BLaER1 treated with 17β-estradiol and CSF1 and Interleukin-3, amounts not matched to agents 10 nM and 100 nM (cell line): ENCODE data around the gene ITGA2B.
"Not testable (repeated sequence)": the region's sequence is repeated elsewhere in the genome, so short reads cannot be mapped to it uniquely, and the experiment has no call there.

Source experiments
- H3K27ac ChIP-seq, 11 experiments: shearing (Covaris generic); formaldehyde crosslinking; 2 replicates each; pipeline ENCODE4 v1.8.1; 2022
- H3K27me3 ChIP-seq, 11 experiments: shearing (Covaris generic); formaldehyde crosslinking; 2 replicates each; pipeline ENCODE4 v1.8.1; 2022
- H3K36me3 ChIP-seq, 11 experiments: shearing (Covaris generic); formaldehyde crosslinking; 2 replicates each; pipeline ENCODE4 v1.8.1; 2022
- H3K4me1 ChIP-seq, 10 experiments: shearing (Covaris generic); formaldehyde crosslinking; 2 replicates each; pipeline ENCODE4 v1.8.1; 2022
- H3K4me2 ChIP-seq, 11 experiments: shearing (Covaris generic); formaldehyde crosslinking; 2 replicates each; pipeline ENCODE4 v1.8.1; 2022
- H3K4me3 ChIP-seq, 10 experiments: shearing (Covaris generic); formaldehyde crosslinking; 2 replicates each; pipeline ENCODE4 v1.8.1; 2022
- H3K9ac ChIP-seq, 11 experiments: shearing (Covaris generic); formaldehyde crosslinking; 2 replicates each; pipeline ENCODE4 v1.8.1; 2022
- H3K9me3 ChIP-seq, 11 experiments: shearing (Covaris generic); formaldehyde crosslinking; replicated peaks in 1 of 11; 2 replicates each; pipeline ENCODE4 v1.8.1; 2022
- H4K20me1 ChIP-seq, 11 experiments: shearing (Covaris generic); formaldehyde crosslinking; 2 replicates each; pipeline ENCODE4 v1.8.1; 2022
- Cebpa-rat ChIP-seq, 11 experiments: shearing (Covaris generic); IDR thresholded peaks; 2 replicates each; pipeline ENCODE4 v1.8.1; 2022

Gene ITGA2B

DNA sequence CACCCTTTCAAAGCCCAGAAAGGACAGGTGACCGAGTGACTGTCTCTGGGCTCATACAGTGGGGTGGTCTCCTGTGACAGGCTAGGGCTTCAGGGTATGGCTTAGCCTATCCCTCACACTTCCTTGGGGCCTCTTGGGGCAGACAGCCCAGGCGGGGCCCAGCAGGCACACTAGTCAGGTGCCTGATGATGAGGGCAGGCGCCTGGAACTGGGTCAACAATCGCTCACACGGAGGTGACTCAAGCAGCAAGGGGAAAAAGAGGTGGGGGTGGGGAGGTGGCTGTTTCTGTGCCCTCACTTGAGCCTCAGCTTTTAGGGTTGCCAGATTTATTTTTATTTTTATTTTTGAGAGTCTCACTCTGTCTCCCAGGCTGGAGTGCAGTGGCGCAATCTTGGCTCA lies 50.7 kb downstream of the ITGA2B start:
- peak overlapping the region; percentile 6 to 70 (median 55); a peak in 18 of 22 replicates for H3K4me2 ChIP-seq
- H3K27ac ChIP-seq: peak overlapping the region in 2 of 11 experiments; percentile 39 to 46; a peak in 4 of 22 replicates
- TF ChIP-seq Cebpa-rat (IDR thresholded peaks at IDR 0.05): no peak
- H3K9ac ChIP-seq: peak overlapping the region in 3 of 11 experiments; percentile 2 to 37 (median 31); a peak in 3 of 22 replicates
- H4K20me1 ChIP-seq: no peaks in the 10 kb centered on the region
- peaks cover 9 to 65% (median 33%) of the 10 kb centered on the region in 10 experiments; a peak in 19 of 20 replicates for H3K4me1 ChIP-seq
- H3K9me3 ChIP-seq: peaks cover 0 to 7% (median 0%) of the 10 kb centered on the region in 11 experiments; a peak in 3 of 22 replicates
- no peak overlapping the region for H3K4me3 ChIP-seq
- no peaks in the 10 kb centered on the region for H3K36me3 ChIP-seq
- H3K27me3 ChIP-seq: no peaks in the 10 kb centered on the region

DNA sequence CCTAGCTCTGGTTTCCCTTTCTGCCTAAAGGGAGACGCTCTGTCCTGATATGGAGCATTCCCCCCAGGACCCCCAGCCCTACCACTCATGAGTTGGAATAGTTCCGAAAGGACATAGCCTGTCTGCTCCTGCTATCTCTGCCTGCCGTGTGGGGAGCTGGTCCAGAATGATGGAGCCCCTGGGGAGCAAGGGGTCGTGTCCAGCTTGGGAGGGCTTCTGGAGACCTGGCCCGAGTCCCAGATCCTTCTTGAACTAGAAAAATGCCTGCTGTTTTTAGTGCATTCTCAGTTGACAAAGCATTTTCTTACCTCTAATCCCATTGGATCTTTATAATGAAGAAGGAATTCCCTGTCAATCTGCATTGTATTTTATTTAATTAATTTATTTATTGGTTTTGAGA lies 53.5 kb downstream of the ITGA2B start:
- TF ChIP-seq Cebpa-rat (IDR thresholded peaks at IDR 0.05): no peak
- Histone ChIP-seq H3K27ac (no peak overlapping the region), H3K9ac (no peak overlapping the region)

DNA sequence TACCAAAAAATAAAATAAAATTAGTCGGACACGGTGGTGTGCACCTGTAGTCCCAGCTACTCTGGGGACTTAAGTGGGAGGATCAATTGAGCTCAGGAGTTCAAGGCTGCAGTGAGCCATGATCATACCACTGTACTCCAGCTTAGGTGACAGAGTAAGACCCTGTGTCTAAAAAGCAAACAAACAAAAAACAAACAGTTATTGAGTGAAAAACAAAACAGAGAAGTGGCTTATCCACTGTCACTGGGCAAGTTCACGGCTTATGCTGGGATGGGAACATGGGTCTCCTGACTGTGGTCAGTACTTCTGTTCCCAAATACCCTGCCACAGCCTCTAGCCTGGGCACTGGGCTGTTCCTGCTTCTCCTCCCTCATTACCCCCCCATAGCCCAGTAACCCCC lies 53.9 kb downstream of the ITGA2B start:
- no peak overlapping the region for H3K27ac ChIP-seq
- H3K9me3 ChIP-seq: peaks cover 0 to 5% (median 0%) of the 10 kb centered on the region in 11 experiments; a peak in 3 of 22 replicates
- peak overlapping the region in 2 of 11 experiments; percentile 75 to 81; a peak in 4 of 22 replicates for H3K4me2 ChIP-seq
- no peak for TF ChIP-seq Cebpa-rat (IDR thresholded peaks at IDR 0.05)
- no peaks in the 10 kb centered on the region for H4K20me1 ChIP-seq
- no peaks in the 10 kb centered on the region for H3K27me3 ChIP-seq
- H3K36me3 ChIP-seq: no peaks in the 10 kb centered on the region
- H3K9ac ChIP-seq: no peak overlapping the region
- H3K4me3 ChIP-seq: no peak overlapping the region
- peaks cover 23 to 76% (median 54%) of the 10 kb centered on the region in 10 experiments for H3K4me1 ChIP-seq

More for the DNA sequence above, 53.5 kb downstream of the ITGA2B start:
- Histone ChIP-seq H3K9me3 (peaks cover 0 to 7% (median 0%) of the 10 kb centered on the region in 11 experiments; a peak in 3 of 22 replicates), H3K36me3 (no peaks in the 10 kb centered on the region), H4K20me1 (no peaks in the 10 kb centered on the region), H3K27me3 (no peaks in the 10 kb centered on the region), H3K4me2 (peak overlapping the region in 2 of 11 experiments; percentile 75 to 81; a peak in 4 of 22 replicates), H3K4me1 (peaks cover 20 to 75% (median 52%) of the 10 kb centered on the region in 10 experiments), H3K4me3 (no peak overlapping the region)

DNA sequence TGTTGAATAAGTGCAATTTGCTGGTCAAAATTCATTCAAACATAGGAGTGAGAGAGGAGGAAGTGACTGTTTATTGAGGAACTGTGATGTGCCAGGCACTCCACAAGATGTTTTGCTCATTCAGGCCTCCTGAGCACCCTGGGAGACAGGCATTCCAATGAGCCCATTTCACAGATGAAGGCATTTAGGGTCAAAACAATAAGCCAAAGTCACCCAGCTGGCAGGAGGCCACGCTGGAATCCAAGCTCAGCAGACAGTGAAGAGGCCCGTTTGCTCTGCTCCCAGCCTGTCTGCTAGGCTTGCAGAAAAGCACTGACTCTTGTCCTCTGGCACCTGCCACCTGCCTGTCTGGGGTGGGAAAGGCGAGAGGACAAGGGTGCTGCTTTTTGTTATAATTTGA lies 54.7 kb downstream of the ITGA2B start:
- 0 out of 22 replicates have a peak overlapping the region, but pooled peaks of 1 of the 11 experiments have one; percentile 50 for H3K27ac ChIP-seq
- H3K36me3 ChIP-seq: no peaks in the 10 kb centered on the region
- H3K27me3 ChIP-seq: no peaks in the 10 kb centered on the region
- no peak for TF ChIP-seq Cebpa-rat (IDR thresholded peaks at IDR 0.05)
- peaks cover 23 to 67% (median 49%) of the 10 kb centered on the region in 10 experiments for H3K4me1 ChIP-seq
- H3K9me3 ChIP-seq: no peaks in the 10 kb centered on the region
- H3K9ac ChIP-seq: no peak overlapping the region
- H3K4me2 ChIP-seq: peak overlapping the region in 8 of 11 experiments; percentile 23 to 81 (median 42); a peak in 9 of 22 replicates
- no peak overlapping the region for H3K4me3 ChIP-seq
- no peaks in the 10 kb centered on the region for H4K20me1 ChIP-seq

DNA sequence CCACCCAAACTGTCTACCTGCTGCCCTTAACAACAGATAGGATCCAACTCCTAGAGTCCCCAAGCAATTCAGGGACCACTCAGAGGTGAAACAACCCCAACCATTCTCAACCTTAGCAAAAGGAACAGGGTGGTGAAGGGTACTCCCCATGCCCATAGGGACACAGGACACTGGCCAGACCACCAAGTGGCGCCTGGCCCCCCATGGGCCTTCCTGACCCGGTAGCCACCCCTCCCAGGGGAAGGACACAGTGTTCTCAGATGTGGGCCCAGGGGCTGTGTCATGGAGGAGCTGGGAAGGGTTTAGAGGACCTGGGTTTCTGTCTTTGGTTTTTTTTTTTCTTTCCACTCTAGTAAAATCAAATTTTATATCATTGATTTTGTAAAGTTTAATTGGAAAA lies 55.1 kb downstream of the ITGA2B start:
- Histone ChIP-seq H3K9ac (peak overlapping the region in 3 of 11 experiments; percentile 17 to 39 (median 30); a peak in 3 of 22 replicates), H3K9me3 (no peaks in the 10 kb centered on the region), H3K27ac (peak overlapping the region in 5 of 11 experiments; percentile 28 to 50 (median 34); a peak in 8 of 22 replicates), H3K27me3 (no peaks in the 10 kb centered on the region), H3K4me3 (no peak overlapping the region), H3K36me3 (no peaks in the 10 kb centered on the region), H3K4me2 (peak overlapping the region in 9 of 11 experiments; percentile 23 to 81 (median 31); a peak in 12 of 22 replicates), H4K20me1 (no peaks in the 10 kb centered on the region), H3K4me1 (peaks cover 23 to 63% (median 48%) of the 10 kb centered on the region in 10 experiments)
- TF ChIP-seq Cebpa-rat (IDR thresholded peaks at IDR 0.05): no peak

DNA sequence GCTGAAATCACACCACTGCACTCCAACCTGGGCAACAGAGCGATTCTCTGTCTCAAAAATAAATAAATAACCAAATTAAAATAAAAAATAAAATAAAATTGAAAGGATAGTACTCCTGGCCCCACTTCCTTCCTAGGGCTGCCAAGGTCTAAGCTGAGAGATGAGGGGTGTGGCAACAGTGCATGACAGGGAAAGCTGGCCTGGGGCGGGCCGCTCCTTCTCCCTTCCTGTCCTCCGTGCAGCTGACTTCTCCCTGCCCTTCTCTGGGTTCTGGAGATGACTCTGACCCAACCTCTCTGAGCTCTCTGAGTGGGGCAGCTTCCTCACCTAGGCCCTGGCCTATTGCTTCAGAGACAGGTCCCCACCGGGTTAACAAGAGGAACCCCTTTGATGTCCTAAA lies 56.1 kb downstream of the ITGA2B start:
- no peak for TF ChIP-seq Cebpa-rat (IDR thresholded peaks at IDR 0.05)
- Histone ChIP-seq H3K9ac (no peak overlapping the region; a peak in 1 of 22 replicates), H3K27ac (peak overlapping the region in 2 of 11 experiments; percentile 37 to 40; a peak in 3 of 22 replicates), H3K4me2 (peak overlapping the region in 5 of 11 experiments; percentile 51 to 81 (median 65); a peak in 10 of 22 replicates), H3K36me3 (no peaks in the 10 kb centered on the region), H3K4me1 (peaks cover 27 to 60% (median 48%) of the 10 kb centered on the region in 10 experiments), H3K27me3 (no peaks in the 10 kb centered on the region), H3K9me3 (no peaks in the 10 kb centered on the region), H4K20me1 (no peaks in the 10 kb centered on the region), H3K4me3 (no peak overlapping the region)

DNA sequence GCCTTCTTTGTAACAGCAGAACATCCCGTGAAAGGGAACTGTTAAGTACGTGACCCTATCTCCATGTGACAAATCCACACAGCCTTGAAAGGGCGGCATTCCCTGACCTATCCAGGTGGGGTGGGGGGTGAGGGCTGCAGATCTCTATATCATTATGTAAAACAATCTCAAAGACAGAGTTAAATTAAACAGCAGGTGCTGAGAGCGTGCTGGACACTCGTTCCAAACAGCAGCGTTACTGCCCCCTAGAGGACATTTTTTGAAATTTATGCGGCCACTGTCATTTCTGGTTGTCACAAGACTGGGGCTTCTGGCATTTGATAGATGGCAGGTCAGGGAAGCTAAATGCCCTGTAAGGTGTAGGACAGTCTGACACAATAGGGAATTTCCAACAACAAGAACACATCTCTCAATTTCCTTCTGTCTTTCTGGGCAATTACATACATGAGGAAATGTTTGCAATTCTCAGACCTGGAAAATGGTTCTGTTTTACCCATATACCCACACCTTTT lies 58.1 kb downstream of the ITGA2B start:
- no peak for TF ChIP-seq Cebpa-rat (IDR thresholded peaks at IDR 0.05)
- Histone ChIP-seq H3K9ac (no peak overlapping the region), H3K27me3 (no peaks in the 10 kb centered on the region), H3K4me2 (peak overlapping the region in 10 of 11 experiments; percentile 16 to 72 (median 38); a peak in 14 of 22 replicates), H3K9me3 (no peaks in the 10 kb centered on the region), H3K4me3 (no peak overlapping the region), H4K20me1 (no peaks in the 10 kb centered on the region), H3K36me3 (no peaks in the 10 kb centered on the region), H3K27ac (peak overlapping the region in 2 of 11 experiments; percentile 33 to 46; a peak in 1 of 22 replicates), H3K4me1 (peaks cover 40 to 72% (median 61%) of the 10 kb centered on the region in 10 experiments)

DNA sequence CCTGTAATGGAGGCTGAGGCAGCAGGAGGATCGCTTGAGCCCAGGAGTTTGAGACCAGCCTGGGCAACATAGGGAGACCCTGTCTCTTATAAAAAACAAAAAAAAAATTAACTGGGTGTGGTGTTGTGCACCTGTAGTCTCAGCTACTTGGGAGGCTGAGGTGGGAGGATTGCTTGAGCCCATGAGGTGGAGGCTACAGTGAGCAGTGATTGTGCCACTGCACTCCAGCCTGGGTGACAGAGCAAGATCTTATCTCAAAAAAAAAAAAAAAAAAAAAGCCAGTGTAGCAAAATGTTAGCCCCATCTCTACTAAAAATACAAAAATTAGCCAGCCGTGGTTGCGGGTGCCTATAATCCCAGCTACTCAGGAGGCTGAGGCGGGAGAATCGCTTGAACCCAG lies 59.2 kb downstream of the ITGA2B start:
- not testable (repeated sequence) for H3K36me3 ChIP-seq, H3K4me3 ChIP-seq, H3K4me2 ChIP-seq, H3K27ac ChIP-seq, H4K20me1 ChIP-seq, H3K9me3 ChIP-seq, H3K27me3 ChIP-seq
- Histone ChIP-seq H3K9ac (0 out of 22 replicates have a peak overlapping the region, but pooled peaks of 1 of the 11 experiments have one; percentile 5), H3K4me1 (peaks cover 50 to 80% (median 68%) of the 10 kb centered on the region in 10 experiments)

DNA sequence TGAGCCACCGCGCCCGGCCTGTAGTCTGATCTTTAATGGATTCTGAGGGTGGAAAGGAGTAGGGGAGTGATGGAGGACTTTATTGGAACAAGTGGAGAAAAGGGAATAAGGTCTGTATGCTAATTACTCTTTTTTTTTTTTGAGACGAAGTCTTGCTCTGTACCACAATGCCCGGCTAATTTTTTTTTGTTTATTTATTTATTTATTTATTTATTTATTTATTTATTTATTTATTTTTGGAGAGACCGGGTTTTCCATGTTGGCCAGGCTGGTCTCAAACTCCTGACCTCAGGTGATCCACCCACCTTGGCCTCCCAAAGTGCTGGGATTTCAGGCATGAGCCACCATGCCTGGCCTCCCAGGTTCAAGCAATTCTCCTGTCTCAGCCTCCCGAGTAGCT lies 59.9 kb downstream of the ITGA2B start:
- not testable (repeated sequence) for H4K20me1 ChIP-seq, H3K9ac ChIP-seq, H3K27ac ChIP-seq, H3K4me3 ChIP-seq, H3K36me3 ChIP-seq, H3K9me3 ChIP-seq, H3K27me3 ChIP-seq
- H3K4me1 ChIP-seq: peaks cover 50 to 78% (median 62%) of the 10 kb centered on the region in 10 experiments
- H3K4me2 ChIP-seq: 0 out of 22 replicates have a peak overlapping the region, but pooled peaks of 1 of the 11 experiments have one; percentile 60
